Inferior parietal cortex (tissue), 1 donor: Measurements from ENCODE around the gene KCMF1.

Source experiments
- DNase-seq: peaks from one replicate; pipeline ENCODE4 v3.0.0-alpha.2; 2016; ENCODE audit errors: extremely low spot score

Gene KCMF1

DNA sequence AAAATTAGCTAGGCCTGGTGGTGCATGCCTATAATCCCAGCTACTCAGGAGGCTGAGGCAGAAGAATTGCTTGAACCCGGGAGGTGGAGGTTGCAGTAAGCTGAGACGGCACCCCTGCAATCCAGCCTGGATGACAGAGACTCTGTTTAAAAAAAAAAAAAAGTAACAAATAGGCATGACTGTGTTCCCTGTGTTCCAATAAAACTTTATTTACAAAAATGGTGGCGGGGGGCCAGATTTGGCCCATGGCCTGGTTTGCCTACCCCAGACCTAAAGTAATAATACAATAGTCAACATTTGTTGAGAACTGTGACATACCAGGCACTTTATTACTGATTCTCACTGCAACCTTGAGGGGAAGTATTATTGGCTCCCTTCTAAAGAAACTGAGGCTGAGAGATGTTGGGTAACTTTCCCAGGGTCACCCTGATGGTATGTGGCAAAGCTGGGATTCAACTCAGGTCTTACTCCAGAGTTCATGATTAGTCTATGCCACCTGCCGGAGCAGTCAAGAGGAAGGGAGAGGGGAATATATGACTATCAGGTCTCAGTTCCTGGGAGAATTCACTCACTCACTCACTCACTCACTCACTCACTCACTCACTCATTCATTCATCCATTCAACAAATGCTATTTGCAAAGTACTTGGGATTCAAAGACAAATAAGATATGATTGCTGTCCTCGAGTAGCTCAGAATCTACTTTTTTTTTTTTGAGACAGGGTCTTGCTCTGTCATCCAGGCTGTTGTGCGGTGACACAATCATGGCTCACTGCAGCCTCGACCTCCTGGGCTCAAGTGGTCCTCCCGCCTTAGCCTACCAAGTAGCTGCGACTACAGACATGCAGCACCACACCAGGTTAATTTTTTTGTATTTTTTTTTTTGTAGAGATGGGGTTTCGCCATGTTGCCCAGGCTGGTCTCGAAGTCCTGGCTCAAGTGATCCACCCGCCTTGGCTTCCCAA lies 14.3 kb upstream of the KCMF1 start:
- no peak for DNase-seq

- DNase-seq = no peak
Observed at GRCh38 chr2:84957771-84958134, 13.2 kb upstream of the KCMF1 start.

DNA sequence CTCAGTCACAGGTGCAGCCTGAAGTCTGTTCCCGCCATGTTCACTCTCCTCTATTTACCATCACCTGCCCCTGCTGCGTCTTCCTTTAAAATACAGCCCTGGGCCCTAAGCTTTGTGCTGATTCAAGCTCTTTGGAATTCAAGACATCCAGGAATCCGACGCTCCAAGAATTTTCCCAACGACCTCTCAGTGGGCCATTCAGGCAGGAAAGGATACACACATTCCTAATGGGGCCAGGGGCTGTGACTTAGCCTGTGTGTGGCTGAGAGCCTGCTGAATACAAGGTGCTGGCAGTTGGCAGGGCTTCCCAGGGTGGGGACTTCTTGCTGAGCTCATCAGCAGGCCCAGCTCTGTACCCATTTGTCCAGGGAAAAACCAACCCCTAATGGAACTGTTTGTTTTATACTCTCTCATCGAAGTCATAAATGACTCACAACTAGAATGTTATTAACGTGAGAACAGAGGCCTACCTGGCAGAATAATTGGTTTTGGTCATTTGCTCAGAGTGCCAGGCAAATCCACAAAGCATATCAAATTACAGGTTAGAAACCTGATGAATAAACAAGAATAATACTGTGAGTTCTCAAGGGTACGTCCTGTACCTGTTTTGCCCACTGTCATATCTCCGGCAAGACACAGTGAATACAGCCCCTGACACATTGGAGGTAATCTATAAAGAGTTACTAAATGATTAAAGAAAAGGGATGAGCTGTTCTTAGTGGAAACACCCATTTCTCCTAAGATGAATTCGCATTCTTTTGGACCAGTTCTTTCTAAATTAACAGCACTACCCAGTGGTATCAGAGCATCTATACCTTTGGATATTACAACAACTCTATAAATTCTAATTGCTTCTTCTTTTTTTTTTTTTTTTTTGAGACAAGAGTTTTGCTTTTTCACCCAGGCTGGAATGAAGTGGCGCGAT lies 12.6 kb upstream of the KCMF1 start:
- no peak for DNase-seq

GRCh38 chr2:84959095-84959565 lies 11.8 kb upstream of the KCMF1 start:
- no peak for DNase-seq

DNA sequence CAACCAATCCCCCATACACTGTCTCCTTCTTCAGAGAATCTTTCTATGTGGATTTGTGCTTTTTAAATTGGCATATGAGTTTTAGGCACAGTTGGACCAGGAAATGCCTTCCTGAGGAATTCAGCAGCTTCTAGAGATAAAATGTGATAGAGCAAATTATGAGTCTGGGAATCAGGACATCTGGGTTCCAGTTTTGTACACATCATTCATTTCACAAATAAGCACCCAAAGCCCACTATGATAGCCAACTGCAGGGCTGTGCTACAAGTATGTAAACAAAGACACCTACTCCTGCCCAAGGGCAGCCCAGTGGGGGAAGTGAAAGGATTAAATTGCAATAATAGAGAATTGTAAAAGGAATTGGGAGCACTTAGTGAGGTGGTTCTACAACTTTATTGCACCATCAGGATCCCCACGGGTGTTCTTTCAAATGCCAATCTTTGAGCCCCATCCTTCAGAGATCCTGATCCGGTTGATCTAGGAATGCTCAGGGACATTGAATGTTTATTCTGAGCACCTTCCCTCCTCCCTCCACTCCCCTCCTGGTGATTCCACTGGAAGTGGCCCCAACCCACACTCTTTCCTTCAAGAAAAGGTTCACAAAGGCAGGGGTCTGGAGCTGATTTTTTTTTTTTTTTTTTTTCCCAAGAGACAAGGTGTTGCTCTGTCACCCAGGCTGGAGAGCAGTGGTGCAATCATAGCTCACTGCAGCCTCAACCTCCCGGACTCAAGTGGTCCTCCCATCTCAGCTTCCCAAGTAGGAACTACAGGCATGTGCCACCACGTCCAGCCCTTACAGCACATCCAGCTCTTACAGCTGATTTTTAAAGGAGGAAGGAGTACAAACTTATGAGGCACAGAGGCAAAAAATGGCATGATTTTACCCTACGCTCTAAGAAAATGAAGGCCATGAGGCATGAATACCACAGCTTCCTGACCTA lies 11.1 kb upstream of the KCMF1 start:
- no peak for DNase-seq

- no peak for DNase-seq
Observed at GRCh38 chr2:84962917-84963316, 8.0 kb upstream of the KCMF1 start.

GRCh38 chr2:84963323-84963691 lies 7.7 kb upstream of the KCMF1 start:
- DNase-seq = no peak

- DNase-seq = no peak
Observed at GRCh38 chr2:84963692-84964405, 7.1 kb upstream of the KCMF1 start.

DNA sequence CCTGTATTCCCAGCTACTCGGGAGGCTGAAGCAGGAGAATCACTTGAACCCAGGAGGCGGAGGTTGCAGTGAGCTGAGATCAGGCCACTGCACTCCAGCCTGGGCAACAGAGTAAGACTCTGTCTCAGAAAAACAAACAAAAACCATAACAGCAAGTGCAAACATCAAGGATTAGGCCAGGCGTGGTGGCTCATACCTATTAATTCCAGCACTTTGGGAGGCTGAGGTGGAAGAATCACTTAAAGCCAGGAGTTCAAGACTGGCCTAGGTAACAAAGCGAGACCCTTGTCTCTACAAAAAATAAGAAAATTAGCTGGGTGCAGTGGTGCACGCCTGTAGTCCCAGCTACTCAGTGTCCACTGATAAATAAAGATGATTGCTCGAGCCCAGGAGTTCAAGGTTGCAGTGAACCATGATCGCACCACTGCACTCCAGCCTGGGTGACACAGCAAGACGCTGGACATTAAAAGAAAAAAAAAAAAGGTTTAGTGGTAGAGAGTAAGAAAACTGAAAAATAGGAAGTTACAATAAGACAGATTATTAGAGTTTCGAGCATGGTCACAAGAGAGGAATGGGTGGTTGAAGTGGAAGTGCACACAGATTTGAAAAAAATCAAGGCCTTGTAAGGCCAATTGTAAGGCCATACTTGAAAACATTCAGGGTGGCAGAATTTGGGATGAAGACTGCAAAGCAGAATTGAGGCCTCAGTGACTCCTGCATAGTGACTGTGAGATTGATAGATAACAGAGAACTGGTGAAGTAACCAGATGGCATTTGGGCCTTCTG lies 6.4 kb upstream of the KCMF1 start:
- DNase-seq = no peak

- no peak for DNase-seq
Observed at GRCh38 chr2:84965192-84965516, 5.8 kb upstream of the KCMF1 start.

DNA sequence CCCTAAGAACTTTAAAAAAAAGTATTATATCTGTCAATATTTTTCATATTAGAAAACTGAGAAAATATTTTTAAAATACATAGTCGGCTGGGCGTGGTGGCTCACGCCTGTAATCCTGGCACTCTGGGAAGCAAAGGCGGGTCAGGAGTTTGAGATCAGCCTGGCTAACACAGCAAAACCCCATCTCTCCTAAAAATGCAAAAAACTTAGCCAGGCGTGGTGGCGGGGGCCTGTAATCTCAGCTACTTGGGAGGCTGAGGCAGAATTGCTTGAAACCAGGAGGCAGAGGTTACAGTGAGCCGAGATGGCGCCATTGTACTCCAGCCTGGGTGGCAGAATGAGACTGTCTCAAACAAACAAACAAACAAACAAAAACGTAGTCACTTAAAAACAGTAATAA lies 5.1 kb upstream of the KCMF1 start:
- DNase-seq = no peak

DNA sequence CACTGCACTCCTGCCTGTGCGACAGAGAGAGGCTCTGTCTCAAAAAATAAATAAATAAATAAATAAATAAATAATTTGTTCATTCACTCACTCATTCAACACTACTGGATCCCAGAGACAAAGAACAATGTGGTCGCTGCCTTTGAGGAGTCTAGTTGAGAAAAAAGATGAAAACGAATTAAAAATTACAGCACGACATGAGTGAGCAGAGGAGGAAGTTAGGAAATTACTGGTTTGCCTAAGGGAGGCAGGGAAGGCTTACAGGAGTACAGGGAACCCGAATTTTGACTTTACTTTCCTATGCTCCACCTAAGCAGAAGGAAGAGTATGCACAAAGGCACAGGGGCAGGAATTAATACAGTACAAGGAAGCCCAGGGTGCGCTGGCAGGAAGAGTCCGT lies 4.2 kb upstream of the KCMF1 start:
- DNase-seq = no peak

GRCh38 chr2:84969511-84970209 lies 1.3 kb upstream of the KCMF1 start:
- DNase-seq = no peak

- peak; percentile 45 for DNase-seq
Observed at GRCh38 chr2:84970210-84970867, 622 bp upstream of the KCMF1 start.

- no peak for DNase-seq
Observed at GRCh38 chr2:84971510-84972206, 697 bp downstream of the KCMF1 start.

DNA sequence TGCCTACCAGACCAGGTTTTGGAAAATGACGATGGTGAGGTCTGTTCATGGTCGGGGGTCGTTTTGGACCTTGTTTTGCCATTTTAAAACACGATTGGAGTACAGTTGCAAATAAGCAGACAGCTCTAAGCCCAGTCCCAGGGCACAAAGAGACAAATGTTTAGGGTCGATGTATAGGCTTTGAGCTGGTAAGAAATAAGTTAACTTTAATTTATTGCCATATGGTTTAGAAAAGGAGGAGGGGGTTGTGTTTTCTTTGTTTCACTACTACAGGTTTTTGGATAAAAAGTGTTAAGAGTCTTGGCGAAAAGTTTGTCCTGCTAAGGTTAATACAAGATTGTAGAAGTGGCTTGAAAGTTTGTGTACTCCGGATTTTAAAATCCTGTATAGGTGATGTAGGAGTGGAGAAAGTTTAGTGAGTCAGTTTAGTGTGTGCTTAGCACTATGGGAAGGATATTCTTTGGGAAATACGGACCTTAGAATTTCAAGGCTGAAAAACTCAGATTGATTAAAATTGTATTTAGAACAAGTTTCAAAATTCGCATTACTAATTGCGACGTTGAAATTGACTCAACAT lies 1.3 kb downstream of the KCMF1 start:
- no peak for DNase-seq

- no peak for DNase-seq
Observed at GRCh38 chr2:84972932-84973331, 2.0 kb downstream of the KCMF1 start.
